ENCODE measurements around the gene ACACB.
"Not testable (repeated sequence)": the region's sequence is repeated elsewhere in the genome, so short reads cannot be mapped to it uniquely, and the experiment has no call there.

The ACACB gene

GRCh38 chr12:109169686-109170085, 53.3 kb downstream of the ACACB start:
- Histone ChIP-seq H3K9me3 (ENCODE audit: control insufficient read depth, low read length) (no peaks in the 10 kb centered on the region), H3K36me3 (ENCODE audit: control insufficient read depth, insufficient read depth, low read length) (peaks cover 12% of the 10 kb centered on the region), H3K27me3 (replicated peaks; ENCODE audit: control insufficient read depth, insufficient read depth, low read length, poor library complexity, severe bottlenecking) (no peaks in the 10 kb centered on the region), H3K27ac (ENCODE audit: insufficient read depth, low read length, poor library complexity, severe bottlenecking) (no peak overlapping the region), H3K4me1 (ENCODE audit: control insufficient read depth, insufficient read depth, low read length, poor library complexity, severe bottlenecking) (no peaks in the 10 kb centered on the region), H3K4me3 (ENCODE audit: insufficient read depth, low read depth, low read length, poor library complexity, severe bottlenecking) (no peak overlapping the region)
- no peak for DNase-seq

- no peak overlapping the region for H3K27ac ChIP-seq (ENCODE audit: insufficient read depth, low read length, poor library complexity, severe bottlenecking)
- no peaks in the 10 kb centered on the region for H3K9me3 ChIP-seq (ENCODE audit: control insufficient read depth, low read length)
- H3K36me3 ChIP-seq (ENCODE audit: control insufficient read depth, insufficient read depth, low read length), result peaks cover 12% of the 10 kb centered on the region
- H3K4me1 ChIP-seq (ENCODE audit: control insufficient read depth, insufficient read depth, low read length, poor library complexity, severe bottlenecking), result no peaks in the 10 kb centered on the region
- no peak for DNase-seq
- no peak overlapping the region for H3K4me3 ChIP-seq (ENCODE audit: insufficient read depth, low read depth, low read length, poor library complexity, severe bottlenecking)
- H3K27me3 ChIP-seq (replicated peaks; ENCODE audit: control insufficient read depth, insufficient read depth, low read length, poor library complexity, severe bottlenecking), result no peaks in the 10 kb centered on the region
Measured at GRCh38 chr12:109170324-109170723, 53.9 kb downstream of the ACACB start.

DNA sequence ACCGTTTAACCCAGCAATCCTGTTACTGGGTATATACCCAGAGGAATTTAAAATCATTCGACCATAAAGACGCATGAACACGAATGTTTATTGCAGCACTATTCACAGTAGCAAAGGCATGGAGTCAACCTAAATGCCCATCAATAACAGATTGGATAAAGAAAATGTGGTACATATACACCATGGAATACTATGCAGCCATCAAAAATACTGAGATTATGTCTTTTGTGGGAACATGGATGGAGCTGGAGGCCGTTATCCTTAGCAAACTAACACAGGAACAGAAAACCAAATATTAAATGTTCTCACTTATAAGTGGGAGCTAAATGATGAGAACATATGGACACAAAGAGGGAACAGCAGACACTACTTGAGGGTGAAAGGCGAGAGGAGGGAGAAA, 56.4 kb downstream of the ACACB start:
- DNase-seq, result not testable (repeated sequence)

DNA sequence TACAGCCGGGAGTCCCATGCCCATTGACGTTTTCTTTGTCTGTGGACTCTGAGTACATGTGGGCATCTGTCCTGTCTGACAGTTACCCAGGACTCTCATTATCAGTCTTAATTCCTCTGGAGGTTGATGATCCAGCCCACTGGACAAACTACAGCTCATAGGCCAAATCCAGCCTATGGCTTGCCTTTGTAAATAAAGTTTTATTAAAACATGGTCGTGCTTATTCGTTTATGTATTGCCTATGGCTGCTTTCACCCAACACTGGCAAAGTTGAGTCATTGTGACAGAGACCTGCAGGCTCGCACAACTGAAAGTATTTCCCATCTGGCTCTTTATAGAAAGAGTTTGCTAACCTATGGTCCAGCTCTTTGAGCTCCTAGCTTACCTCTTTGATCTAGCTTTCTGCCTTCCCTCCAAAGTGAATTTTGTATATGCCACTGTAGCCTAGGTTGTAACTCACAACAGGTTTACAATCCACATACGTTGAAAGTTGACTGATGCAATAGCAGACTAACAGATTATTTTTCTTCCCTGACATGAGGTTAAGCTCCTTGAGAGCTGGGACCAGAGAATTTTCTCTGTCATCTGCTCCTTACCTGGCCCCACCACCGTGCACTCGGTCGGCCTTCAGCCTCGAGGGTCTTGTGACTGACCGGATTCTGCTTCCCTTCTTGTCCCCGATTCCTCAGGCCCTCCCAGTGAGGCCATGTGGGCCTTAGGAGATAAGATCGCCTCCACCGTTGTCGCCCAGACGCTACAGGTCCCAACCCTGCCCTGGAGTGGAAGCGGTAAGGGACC, 57.3 kb downstream of the ACACB start:
- Histone ChIP-seq H3K9me3 (ENCODE audit: control insufficient read depth, low read length) (no peaks in the 10 kb centered on the region), H3K27me3 (replicated peaks; ENCODE audit: control insufficient read depth, insufficient read depth, low read length, poor library complexity, severe bottlenecking) (no peaks in the 10 kb centered on the region), H3K4me3 (ENCODE audit: insufficient read depth, low read depth, low read length, poor library complexity, severe bottlenecking) (no peak overlapping the region), H3K4me1 (ENCODE audit: control insufficient read depth, insufficient read depth, low read length, poor library complexity, severe bottlenecking) (no peaks in the 10 kb centered on the region), H3K36me3 (ENCODE audit: control insufficient read depth, insufficient read depth, low read length) (peaks cover 12% of the 10 kb centered on the region), H3K27ac (ENCODE audit: insufficient read depth, low read length, poor library complexity, severe bottlenecking) (no peak overlapping the region)
- no peak for DNase-seq

More for the DNA sequence above, 56.4 kb downstream of the ACACB start:
- not testable (repeated sequence) for H3K4me3 ChIP-seq (ENCODE audit: insufficient read depth, low read depth, low read length, poor library complexity, severe bottlenecking); H3K4me1 ChIP-seq (ENCODE audit: control insufficient read depth, insufficient read depth, low read length, poor library complexity, severe bottlenecking); H3K27ac ChIP-seq (ENCODE audit: insufficient read depth, low read length, poor library complexity, severe bottlenecking); H3K27me3 ChIP-seq (replicated peaks; ENCODE audit: control insufficient read depth, insufficient read depth, low read length, poor library complexity, severe bottlenecking); H3K9me3 ChIP-seq (ENCODE audit: control insufficient read depth, low read length)
- H3K36me3 ChIP-seq (ENCODE audit: control insufficient read depth, insufficient read depth, low read length), result peaks cover 12% of the 10 kb centered on the region

- H3K4me3 ChIP-seq (ENCODE audit: insufficient read depth, low read depth, low read length, poor library complexity, severe bottlenecking), result no peak overlapping the region
- DNase-seq, result no peak
- no peak overlapping the region for H3K27ac ChIP-seq (ENCODE audit: insufficient read depth, low read length, poor library complexity, severe bottlenecking)
- no peaks in the 10 kb centered on the region for H3K9me3 ChIP-seq (ENCODE audit: control insufficient read depth, low read length)
- no peaks in the 10 kb centered on the region for H3K27me3 ChIP-seq (replicated peaks; ENCODE audit: control insufficient read depth, insufficient read depth, low read length, poor library complexity, severe bottlenecking)
- peaks cover 12% of the 10 kb centered on the region for H3K36me3 ChIP-seq (ENCODE audit: control insufficient read depth, insufficient read depth, low read length)
- no peaks in the 10 kb centered on the region for H3K4me1 ChIP-seq (ENCODE audit: control insufficient read depth, insufficient read depth, low read length, poor library complexity, severe bottlenecking)
Measured at GRCh38 chr12:109174468-109174867, 58.1 kb downstream of the ACACB start.

DNA sequence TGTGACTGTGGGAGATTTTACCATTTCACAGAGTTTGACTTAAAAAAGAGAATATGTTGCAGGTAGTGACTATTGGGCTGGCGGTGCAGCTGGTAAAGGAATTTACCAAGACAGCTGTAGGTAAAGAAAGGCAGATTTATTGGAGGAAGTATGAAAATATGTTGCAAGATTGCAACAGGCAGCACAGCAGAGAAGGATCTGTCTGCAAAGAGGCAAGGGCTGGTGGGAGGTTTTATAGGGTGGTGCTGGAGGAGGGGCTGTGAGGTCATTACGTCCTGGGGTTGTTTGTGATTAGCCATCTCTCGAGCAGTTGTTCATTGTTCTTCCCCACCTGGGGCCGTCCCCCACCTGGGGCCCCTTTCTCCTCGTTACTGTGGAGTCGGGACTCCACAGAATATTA, 62.1 kb downstream of the ACACB start:
- Histone ChIP-seq H3K27ac (ENCODE audit: insufficient read depth, low read length, poor library complexity, severe bottlenecking) (no peak overlapping the region), H3K4me3 (ENCODE audit: insufficient read depth, low read depth, low read length, poor library complexity, severe bottlenecking) (no peak overlapping the region), H3K36me3 (ENCODE audit: control insufficient read depth, insufficient read depth, low read length) (no peaks in the 10 kb centered on the region), H3K9me3 (ENCODE audit: control insufficient read depth, low read length) (no peaks in the 10 kb centered on the region), H3K4me1 (ENCODE audit: control insufficient read depth, insufficient read depth, low read length, poor library complexity, severe bottlenecking) (no peaks in the 10 kb centered on the region), H3K27me3 (replicated peaks; ENCODE audit: control insufficient read depth, insufficient read depth, low read length, poor library complexity, severe bottlenecking) (no peaks in the 10 kb centered on the region)
- no peak for DNase-seq

DNA sequence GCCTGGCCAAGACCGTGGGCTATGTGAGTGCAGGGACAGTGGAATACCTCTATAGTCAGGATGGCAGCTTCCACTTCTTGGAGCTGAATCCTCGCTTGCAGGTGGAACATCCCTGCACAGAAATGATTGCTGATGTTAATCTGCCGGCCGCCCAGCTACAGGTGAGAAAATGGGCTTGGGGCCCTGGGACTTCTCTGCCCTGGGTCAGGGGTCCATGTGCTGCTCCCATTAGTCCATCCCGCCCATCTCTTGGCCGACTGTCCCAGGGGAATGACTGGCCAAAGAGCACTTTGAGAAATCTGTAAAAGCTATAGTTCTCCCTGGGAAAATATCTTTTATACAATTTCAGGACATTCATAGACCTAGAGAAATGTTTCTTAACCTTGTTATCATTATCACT, 63.5 kb downstream of the ACACB start:
- H3K27ac ChIP-seq (ENCODE audit: insufficient read depth, low read length, poor library complexity, severe bottlenecking), result no peak overlapping the region
- H3K4me3 ChIP-seq (ENCODE audit: insufficient read depth, low read depth, low read length, poor library complexity, severe bottlenecking), result no peak overlapping the region
- no peaks in the 10 kb centered on the region for H3K36me3 ChIP-seq (ENCODE audit: control insufficient read depth, insufficient read depth, low read length)
- H3K9me3 ChIP-seq (ENCODE audit: control insufficient read depth, low read length), result no peaks in the 10 kb centered on the region
- no peaks in the 10 kb centered on the region for H3K4me1 ChIP-seq (ENCODE audit: control insufficient read depth, insufficient read depth, low read length, poor library complexity, severe bottlenecking)
- no peak for DNase-seq
- no peaks in the 10 kb centered on the region for H3K27me3 ChIP-seq (replicated peaks; ENCODE audit: control insufficient read depth, insufficient read depth, low read length, poor library complexity, severe bottlenecking)

GRCh38 chr12:109182041-109182839, 65.9 kb downstream of the ACACB start:
- H3K27me3 ChIP-seq (replicated peaks; ENCODE audit: control insufficient read depth, insufficient read depth, low read length, poor library complexity, severe bottlenecking), result no peaks in the 10 kb centered on the region
- H3K4me3 ChIP-seq (ENCODE audit: insufficient read depth, low read depth, low read length, poor library complexity, severe bottlenecking), result no peak overlapping the region
- H3K36me3 ChIP-seq (ENCODE audit: control insufficient read depth, insufficient read depth, low read length), result peaks cover 11% of the 10 kb centered on the region
- H3K9me3 ChIP-seq (ENCODE audit: control insufficient read depth, low read length), result no peaks in the 10 kb centered on the region
- DNase-seq, result no peak
- no peak overlapping the region for H3K27ac ChIP-seq (ENCODE audit: insufficient read depth, low read length, poor library complexity, severe bottlenecking)
- no peaks in the 10 kb centered on the region for H3K4me1 ChIP-seq (ENCODE audit: control insufficient read depth, insufficient read depth, low read length, poor library complexity, severe bottlenecking)

GRCh38 chr12:109185441-109185840, 69.1 kb downstream of the ACACB start:
- DNase-seq, result no peak
- Histone ChIP-seq H3K27me3 (replicated peaks; ENCODE audit: control insufficient read depth, insufficient read depth, low read length, poor library complexity, severe bottlenecking) (no peaks in the 10 kb centered on the region), H3K4me1 (ENCODE audit: control insufficient read depth, insufficient read depth, low read length, poor library complexity, severe bottlenecking) (no peaks in the 10 kb centered on the region), H3K9me3 (ENCODE audit: control insufficient read depth, low read length) (no peaks in the 10 kb centered on the region), H3K36me3 (ENCODE audit: control insufficient read depth, insufficient read depth, low read length) (peaks cover 11% of the 10 kb centered on the region), H3K27ac (ENCODE audit: insufficient read depth, low read length, poor library complexity, severe bottlenecking) (no peak overlapping the region), H3K4me3 (ENCODE audit: insufficient read depth, low read depth, low read length, poor library complexity, severe bottlenecking) (no peak overlapping the region)

- Histone ChIP-seq H3K27me3 (replicated peaks; ENCODE audit: control insufficient read depth, insufficient read depth, low read length, poor library complexity, severe bottlenecking) (no peaks in the 10 kb centered on the region), H3K27ac (ENCODE audit: insufficient read depth, low read length, poor library complexity, severe bottlenecking) (no peak overlapping the region), H3K9me3 (ENCODE audit: control insufficient read depth, low read length) (no peaks in the 10 kb centered on the region), H3K36me3 (ENCODE audit: control insufficient read depth, insufficient read depth, low read length) (peaks cover 11% of the 10 kb centered on the region), H3K4me1 (ENCODE audit: control insufficient read depth, insufficient read depth, low read length, poor library complexity, severe bottlenecking) (no peaks in the 10 kb centered on the region), H3K4me3 (ENCODE audit: insufficient read depth, low read depth, low read length, poor library complexity, severe bottlenecking) (no peak overlapping the region)
- DNase-seq, result no peak
Measured at GRCh38 chr12:109186993-109187653, 70.7 kb downstream of the ACACB start.
